Measurements from ENCODE around the gene CHST11.

- TF ChIP-seq, protein P1, sequence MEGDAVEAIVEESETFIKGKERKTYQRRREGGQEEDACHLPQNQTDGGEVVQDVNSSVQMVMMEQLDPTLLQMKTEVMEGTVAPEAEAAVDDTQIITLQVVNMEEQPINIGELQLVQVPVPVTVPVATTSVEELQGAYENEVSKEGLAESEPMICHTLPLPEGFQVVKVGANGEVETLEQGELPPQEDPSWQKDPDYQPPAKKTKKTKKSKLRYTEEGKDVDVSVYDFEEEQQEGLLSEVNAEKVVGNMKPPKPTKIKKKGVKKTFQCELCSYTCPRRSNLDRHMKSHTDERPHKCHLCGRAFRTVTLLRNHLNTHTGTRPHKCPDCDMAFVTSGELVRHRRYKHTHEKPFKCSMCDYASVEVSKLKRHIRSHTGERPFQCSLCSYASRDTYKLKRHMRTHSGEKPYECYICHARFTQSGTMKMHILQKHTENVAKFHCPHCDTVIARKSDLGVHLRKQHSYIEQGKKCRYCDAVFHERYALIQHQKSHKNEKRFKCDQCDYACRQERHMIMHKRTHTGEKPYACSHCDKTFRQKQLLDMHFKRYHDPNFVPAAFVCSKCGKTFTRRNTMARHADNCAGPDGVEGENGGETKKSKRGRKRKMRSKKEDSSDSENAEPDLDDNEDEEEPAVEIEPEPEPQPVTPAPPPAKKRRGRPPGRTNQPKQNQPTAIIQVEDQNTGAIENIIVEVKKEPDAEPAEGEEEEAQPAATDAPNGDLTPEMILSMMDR (IDR thresholded peaks at IDR 0.05 in 8 of 11, conservative IDR thresholded peaks at IDR 0.05 in 3 of 11): no peak
- TF ChIP-seq POLR2AphosphoS5 (IDR thresholded peaks at IDR 0.05): no peak
These were observed 344.7 kb downstream of the CHST11 start for GRCh38 chr12:104801427-104801826.

Data from spleen (tissue), 7 donors.